Measurements from ENCODE around the gene MACC1.
"Not testable (repeated sequence)": the region's sequence is repeated elsewhere in the genome, so short reads cannot be mapped to it uniquely, and the experiment has no call there.

Gene MACC1

GRCh38 chr7:20219062-20219445, 1.9 kb upstream of the MACC1 start:
- Histone ChIP-seq H3K9me3 (ENCODE audit: insufficient read depth, low read depth, low read length) (no peaks in the 10 kb centered on the region), H3K27ac (ENCODE audit: low read depth, low read length) (peak overlapping the region; percentile 55; the same call in 1 of the 2 replicates), H3K4me1 (ENCODE audit: insufficient read depth, low read length) (peaks cover 39% of the 10 kb centered on the region), H3K4me3 (ENCODE audit: low read length) (no peak overlapping the region), H3K9ac (ENCODE audit: low read depth, low read length) (no peak overlapping the region), H3K36me3 (ENCODE audit: insufficient read depth, low read length) (no peaks in the 10 kb centered on the region), H3K27me3 (ENCODE audit: insufficient read depth, low read length) (no peaks in the 10 kb centered on the region)
- whole genome bisulfite sequencing, result 69% methylated on average over 3 of the region's 3 CpGs

DNA sequence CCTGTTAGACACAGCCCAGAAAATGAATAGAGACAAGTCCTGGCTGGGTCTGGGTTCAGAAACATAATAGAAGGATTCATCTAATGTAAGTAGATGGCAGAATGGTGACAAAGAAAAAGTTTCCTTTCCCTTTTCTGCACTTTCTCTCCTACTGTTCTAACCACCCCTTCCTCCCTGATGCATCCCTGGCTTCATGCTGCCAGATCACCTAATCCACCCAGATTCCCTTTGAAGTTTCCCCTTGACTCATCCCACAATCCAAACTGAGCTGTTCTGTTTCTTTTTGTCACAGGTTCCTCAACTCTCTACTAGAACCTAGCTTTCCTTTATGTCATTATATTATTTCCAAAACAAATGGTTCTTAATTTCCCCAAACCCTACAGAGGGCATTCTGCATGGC, 1.1 kb upstream of the MACC1 start:
- H3K27me3 ChIP-seq (ENCODE audit: insufficient read depth, low read length), result no peaks in the 10 kb centered on the region
- H3K9me3 ChIP-seq (ENCODE audit: insufficient read depth, low read depth, low read length), result no peaks in the 10 kb centered on the region
- H3K27ac ChIP-seq (ENCODE audit: low read depth, low read length), result peak overlapping the region; percentile 60
- peaks cover 39% of the 10 kb centered on the region for H3K4me1 ChIP-seq (ENCODE audit: insufficient read depth, low read length)
- peak overlapping the region; percentile 48; the same call in 1 of the 2 replicates for H3K4me3 ChIP-seq (ENCODE audit: low read length)
- no peaks in the 10 kb centered on the region for H3K36me3 ChIP-seq (ENCODE audit: insufficient read depth, low read length)
- no peak overlapping the region for H3K9ac ChIP-seq (ENCODE audit: low read depth, low read length)

DNA sequence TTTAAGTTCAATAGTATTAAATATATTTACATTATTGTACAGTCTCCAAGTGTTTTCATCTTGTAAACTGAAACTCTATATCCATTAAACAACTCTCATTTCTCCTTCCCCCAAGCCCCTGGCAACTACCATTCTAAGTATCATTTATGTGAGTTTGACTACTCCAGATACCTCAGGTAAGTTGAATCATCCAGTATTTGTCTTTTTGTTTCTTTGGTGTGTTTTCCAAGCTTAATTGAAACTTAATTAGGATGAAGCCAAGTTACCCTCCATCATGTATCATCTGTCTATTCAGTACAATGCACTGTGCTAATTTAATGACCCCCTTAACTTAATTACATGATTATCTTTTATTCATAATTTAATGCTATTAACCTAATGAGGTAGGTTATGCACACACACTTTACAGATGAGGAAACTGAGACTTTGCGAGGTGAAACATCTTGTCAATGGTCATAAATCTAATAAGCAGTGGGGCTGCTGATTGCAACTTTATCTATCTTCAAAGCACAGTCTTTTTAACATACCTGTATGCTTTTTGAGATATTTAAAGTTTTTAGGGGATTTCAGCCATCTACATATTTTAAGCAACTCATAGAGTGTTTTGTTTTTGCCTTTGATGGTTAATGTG, 663 bp downstream of the MACC1 start:
- H3K27ac ChIP-seq (ENCODE audit: low read depth, low read length), result no peak overlapping the region
- no peaks in the 10 kb centered on the region for H3K9me3 ChIP-seq (ENCODE audit: insufficient read depth, low read depth, low read length)
- no peak overlapping the region for H3K9ac ChIP-seq (ENCODE audit: low read depth, low read length)
- no peaks in the 10 kb centered on the region for H3K36me3 ChIP-seq (ENCODE audit: insufficient read depth, low read length)
- no peaks in the 10 kb centered on the region for H3K27me3 ChIP-seq (ENCODE audit: insufficient read depth, low read length)
- H3K4me3 ChIP-seq (ENCODE audit: low read length), result peak overlapping the region; percentile 48
- 100% methylated on average over 1 of the region's 1 CpG for WGBS
- peaks cover 39% of the 10 kb centered on the region for H3K4me1 ChIP-seq (ENCODE audit: insufficient read depth, low read length)

DNA sequence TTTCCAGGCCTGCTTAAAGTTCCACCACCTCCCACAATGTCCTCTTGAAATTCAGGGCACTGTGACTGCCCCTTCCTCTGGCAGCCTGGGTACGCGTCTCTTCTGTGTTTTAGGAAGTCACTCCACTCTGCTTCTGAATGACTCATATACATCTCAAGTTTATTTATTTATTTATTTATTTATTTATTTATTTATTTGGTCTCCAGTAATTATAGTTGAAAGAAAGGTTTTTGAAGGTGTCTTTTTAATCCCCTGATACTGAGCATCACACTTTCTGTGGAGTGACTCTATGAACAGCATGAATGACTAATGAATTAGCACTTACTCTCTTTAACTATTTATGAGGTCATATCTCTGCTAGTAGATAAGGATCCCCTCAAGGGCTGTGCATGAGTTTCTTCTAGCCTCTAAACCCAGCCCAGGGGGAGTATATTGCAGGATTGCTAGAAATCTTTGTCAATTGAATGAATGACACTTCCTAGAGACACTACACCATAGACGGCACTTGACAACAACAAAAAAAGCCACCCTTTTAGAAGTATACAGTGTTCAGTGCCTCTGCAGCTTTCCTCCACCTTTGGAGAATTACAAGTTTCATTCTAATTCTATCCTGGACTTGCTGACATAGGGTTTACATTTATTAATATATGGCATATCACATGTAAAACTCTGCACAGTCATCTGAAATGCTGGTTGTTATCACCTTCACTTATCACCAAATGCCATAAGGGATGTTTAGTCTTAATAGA, 2.1 kb downstream of the MACC1 start:
- no peaks in the 10 kb centered on the region for H3K36me3 ChIP-seq (ENCODE audit: insufficient read depth, low read length)
- no peak overlapping the region for H3K9ac ChIP-seq (ENCODE audit: low read depth, low read length)
- no peak overlapping the region for H3K27ac ChIP-seq (ENCODE audit: low read depth, low read length)
- WGBS, result 87% methylated on average over 3 of the region's 3 CpGs
- peaks cover 34% of the 10 kb centered on the region for H3K4me1 ChIP-seq (ENCODE audit: insufficient read depth, low read length)
- H3K9me3 ChIP-seq (ENCODE audit: insufficient read depth, low read depth, low read length), result 0 out of 2 replicates have a peak, but pooled peaks cover 3% of the 10 kb centered on the region
- no peaks in the 10 kb centered on the region for H3K27me3 ChIP-seq (ENCODE audit: insufficient read depth, low read length)
- no peak overlapping the region for H3K4me3 ChIP-seq (ENCODE audit: low read length)

- peaks cover 26% of the 10 kb centered on the region for H3K4me1 ChIP-seq (ENCODE audit: insufficient read depth, low read length)
- H3K4me3 ChIP-seq (ENCODE audit: low read length), result no peak overlapping the region
- no peaks in the 10 kb centered on the region for H3K27me3 ChIP-seq (ENCODE audit: insufficient read depth, low read length)
- H3K9ac ChIP-seq (ENCODE audit: low read depth, low read length), result no peak overlapping the region
- no peak overlapping the region for H3K27ac ChIP-seq (ENCODE audit: low read depth, low read length)
- no peaks in the 10 kb centered on the region for H3K36me3 ChIP-seq (ENCODE audit: insufficient read depth, low read length)
- peaks cover 13% of the 10 kb centered on the region for H3K9me3 ChIP-seq (ENCODE audit: insufficient read depth, low read depth, low read length)
- 96% methylated on average over 2 of the region's 2 CpGs for WGBS
Measured at GRCh38 chr7:20214132-20214531, 3.1 kb downstream of the MACC1 start.

DNA sequence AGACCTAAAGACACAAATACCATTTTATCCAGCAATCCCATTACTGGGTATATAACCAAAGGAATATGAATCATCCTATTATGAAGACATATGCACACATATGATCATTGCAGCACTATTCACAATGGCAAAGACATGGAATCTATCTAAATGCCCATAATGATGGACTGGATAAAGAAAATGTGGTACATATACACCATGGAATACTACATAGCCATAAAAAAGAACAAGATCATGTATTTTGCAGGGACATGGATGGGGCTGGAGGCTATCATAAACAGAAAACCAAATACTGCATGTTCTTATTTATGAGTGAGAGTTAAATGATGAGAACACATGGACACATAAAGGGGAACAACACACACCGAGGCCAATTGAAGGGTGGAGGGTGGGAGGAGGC, 3.8 kb downstream of the MACC1 start:
- Histone ChIP-seq H3K4me3 (ENCODE audit: low read length) (no peak overlapping the region), H3K27me3 (ENCODE audit: insufficient read depth, low read length) (no peaks in the 10 kb centered on the region), H3K9me3 (ENCODE audit: insufficient read depth, low read depth, low read length) (peaks cover 21% of the 10 kb centered on the region), H3K27ac (ENCODE audit: low read depth, low read length) (no peak overlapping the region), H3K9ac (ENCODE audit: low read depth, low read length) (no peak overlapping the region), H3K36me3 (ENCODE audit: insufficient read depth, low read length) (0 out of 2 replicates have a peak, but pooled peaks cover 2% of the 10 kb centered on the region), H3K4me1 (ENCODE audit: insufficient read depth, low read length) (peaks cover 18% of the 10 kb centered on the region)
- WGBS, result 97% methylated on average over 1 of the region's 1 CpG

GRCh38 chr7:20211376-20211775, 5.8 kb downstream of the MACC1 start:
- Histone ChIP-seq H3K9ac (ENCODE audit: low read depth, low read length) (no peak overlapping the region), H3K27me3 (ENCODE audit: insufficient read depth, low read length) (no peaks in the 10 kb centered on the region), H3K27ac (ENCODE audit: low read depth, low read length) (no peak overlapping the region), H3K4me3 (ENCODE audit: low read length) (no peak overlapping the region), H3K4me1 (ENCODE audit: insufficient read depth, low read length) (0 out of 2 replicates have a peak, but pooled peaks cover 1% of the 10 kb centered on the region), H3K36me3 (ENCODE audit: insufficient read depth, low read length) (0 out of 2 replicates have a peak, but pooled peaks cover 2% of the 10 kb centered on the region), H3K9me3 (ENCODE audit: insufficient read depth, low read depth, low read length) (peaks cover 26% of the 10 kb centered on the region)
- 100% methylated on average over 2 of the region's 3 CpGs for WGBS

DNA sequence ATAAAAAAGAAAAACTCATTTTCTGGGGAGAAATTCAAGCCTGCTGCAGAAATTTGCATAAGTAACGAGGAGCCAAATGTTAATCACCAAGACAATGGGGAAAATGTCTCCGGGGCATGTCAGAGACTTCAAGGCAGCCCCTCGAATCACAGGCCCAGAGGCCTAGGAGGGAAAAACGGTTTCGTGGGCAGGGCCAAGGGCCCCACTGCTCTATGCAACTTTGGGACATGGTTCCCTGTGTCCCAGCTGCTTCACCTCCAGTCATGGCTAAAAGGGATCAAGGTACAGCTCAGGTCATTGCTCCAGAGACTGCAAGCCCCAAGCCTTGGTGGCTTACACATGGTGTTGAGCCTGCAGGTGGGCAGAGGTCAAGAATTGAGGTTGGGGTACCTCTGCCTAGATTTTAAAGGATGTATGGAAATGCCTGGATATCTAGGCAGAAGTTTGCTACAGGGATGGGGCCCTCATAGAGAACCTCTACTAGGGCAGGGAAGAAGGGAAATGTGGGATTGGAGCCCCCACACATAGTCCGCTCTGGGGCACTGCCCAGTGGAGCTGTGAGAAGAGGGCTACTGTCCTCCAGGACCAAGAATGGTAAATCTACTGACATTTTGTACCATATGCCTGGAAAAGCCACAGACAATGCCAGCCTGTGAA, 8.4 kb downstream of the MACC1 start:
- 92% methylated on average over 6 of the region's 6 CpGs for WGBS
- Histone ChIP-seq H3K36me3 (ENCODE audit: insufficient read depth, low read length) (0 out of 2 replicates have a peak, but pooled peaks cover 2% of the 10 kb centered on the region), H3K9me3 (ENCODE audit: insufficient read depth, low read depth, low read length) (peaks cover 26% of the 10 kb centered on the region), H3K9ac (ENCODE audit: low read depth, low read length) (no peak overlapping the region), H3K27me3 (ENCODE audit: insufficient read depth, low read length) (no peaks in the 10 kb centered on the region), H3K4me1 (ENCODE audit: insufficient read depth, low read length) (no peaks in the 10 kb centered on the region), H3K27ac (ENCODE audit: low read depth, low read length) (no peak overlapping the region), H3K4me3 (ENCODE audit: low read length) (no peak overlapping the region)

- not testable (repeated sequence) for H3K9ac ChIP-seq (ENCODE audit: low read depth, low read length); H3K27ac ChIP-seq (ENCODE audit: low read depth, low read length); H3K4me1 ChIP-seq (ENCODE audit: insufficient read depth, low read length); H3K27me3 ChIP-seq (ENCODE audit: insufficient read depth, low read length); H3K4me3 ChIP-seq (ENCODE audit: low read length); H3K36me3 ChIP-seq (ENCODE audit: insufficient read depth, low read length)
- 95% methylated on average over 2 of the region's 2 CpGs for WGBS
- peaks cover 26% of the 10 kb centered on the region for H3K9me3 ChIP-seq (ENCODE audit: insufficient read depth, low read depth, low read length)
Measured at GRCh38 chr7:20207811-20208210, 9.4 kb downstream of the MACC1 start.

GRCh38 chr7:20206104-20206896, 10.9 kb downstream of the MACC1 start:
- Histone ChIP-seq H3K27ac (ENCODE audit: low read depth, low read length) (no peak overlapping the region), H3K4me1 (ENCODE audit: insufficient read depth, low read length) (peaks cover 6% of the 10 kb centered on the region), H3K9ac (ENCODE audit: low read depth, low read length) (no peak overlapping the region), H3K4me3 (ENCODE audit: low read length) (no peak overlapping the region), H3K9me3 (ENCODE audit: insufficient read depth, low read depth, low read length) (peaks cover 26% of the 10 kb centered on the region), H3K36me3 (ENCODE audit: insufficient read depth, low read length) (0 out of 2 replicates have a peak, but pooled peaks cover 2% of the 10 kb centered on the region), H3K27me3 (ENCODE audit: insufficient read depth, low read length) (no peaks in the 10 kb centered on the region)
- WGBS, result 97% methylated on average over 2 of the region's 2 CpGs
